Activated naive CD8-positive, alpha-beta T cell (primary cell): Measurements from ENCODE around the gene TEPSIN.

Experiments used
- H3K27ac Mint-ChIP-seq: one replicate; pipeline ENCODE4 v1.8.0; 2021; ENCODE audit warnings: mixed read lengths
- H3K27me3 Mint-ChIP-seq: one replicate; pipeline ENCODE4 v1.8.0; 2021; ENCODE audit warnings: mixed read lengths
- H3K36me3 Mint-ChIP-seq: one replicate; pipeline ENCODE4 v1.8.0; 2021; ENCODE audit warnings: mixed read lengths
- H3K4me1 Mint-ChIP-seq: one replicate; pipeline ENCODE4 v1.8.0; 2021; ENCODE audit warnings: low read depth, mixed read lengths
- H3K4me3 Mint-ChIP-seq: one replicate; pipeline ENCODE4 v1.8.0; 2021; ENCODE audit warnings: mild to moderate bottlenecking, mixed read lengths
- H3K9me3 Mint-ChIP-seq: one replicate; pipeline ENCODE4 v1.8.0; 2021; ENCODE audit warnings: low read depth, mixed read lengths

TEPSIN gene

GRCh38 chr17:81237591-81238489 is 1.0 kb downstream of the TEPSIN start:
- peaks cover 33% of the 10 kb centered on the region for H3K4me1 Mint-ChIP-seq
- H3K27ac Mint-ChIP-seq: peak overlapping the region; percentile 34
- no peaks in the 10 kb centered on the region for H3K9me3 Mint-ChIP-seq
- H3K4me3 Mint-ChIP-seq: peak overlapping the region; percentile 85
- peaks cover 4% of the 10 kb centered on the region for H3K36me3 Mint-ChIP-seq
- no peaks in the 10 kb centered on the region for H3K27me3 Mint-ChIP-seq

- no peaks in the 10 kb centered on the region for H3K27me3 Mint-ChIP-seq
- no peak overlapping the region for H3K4me3 Mint-ChIP-seq
- H3K4me1 Mint-ChIP-seq: peaks cover 30% of the 10 kb centered on the region
- no peaks in the 10 kb centered on the region for H3K9me3 Mint-ChIP-seq
- H3K27ac Mint-ChIP-seq: no peak overlapping the region
- H3K36me3 Mint-ChIP-seq: peaks cover 4% of the 10 kb centered on the region
Observed at GRCh38 chr17:81236784-81237183, 2.1 kb downstream of the TEPSIN start.

- H3K27me3 Mint-ChIP-seq: no peaks in the 10 kb centered on the region
- H3K27ac Mint-ChIP-seq: no peak overlapping the region
- no peak overlapping the region for H3K4me3 Mint-ChIP-seq
- H3K9me3 Mint-ChIP-seq: no peaks in the 10 kb centered on the region
- peaks cover 4% of the 10 kb centered on the region for H3K36me3 Mint-ChIP-seq
- peaks cover 27% of the 10 kb centered on the region for H3K4me1 Mint-ChIP-seq
Observed at GRCh38 chr17:81235822-81236740, 2.8 kb downstream of the TEPSIN start.

GRCh38 chr17:81234940-81235821 is 3.7 kb downstream of the TEPSIN start:
- peaks cover 24% of the 10 kb centered on the region for H3K4me1 Mint-ChIP-seq
- peak overlapping the region; percentile 38 for H3K4me3 Mint-ChIP-seq
- no peaks in the 10 kb centered on the region for H3K9me3 Mint-ChIP-seq
- peaks cover 4% of the 10 kb centered on the region for H3K36me3 Mint-ChIP-seq
- H3K27me3 Mint-ChIP-seq: no peaks in the 10 kb centered on the region
- no peak overlapping the region for H3K27ac Mint-ChIP-seq

- Mint-ChIP-seq H3K36me3 (peaks cover 8% of the 10 kb centered on the region), H3K27me3 (no peaks in the 10 kb centered on the region), H3K4me3 (no peak overlapping the region), H3K9me3 (no peaks in the 10 kb centered on the region), H3K4me1 (peaks cover 21% of the 10 kb centered on the region), H3K27ac (no peak overlapping the region)
Observed at GRCh38 chr17:81234506-81234855, 4.4 kb downstream of the TEPSIN start.

- Mint-ChIP-seq H3K4me3 (no peak overlapping the region), H3K27me3 (no peaks in the 10 kb centered on the region), H3K4me1 (peaks cover 19% of the 10 kb centered on the region), H3K36me3 (peaks cover 8% of the 10 kb centered on the region), H3K27ac (no peak overlapping the region), H3K9me3 (no peaks in the 10 kb centered on the region)
Observed at GRCh38 chr17:81233811-81234505, 4.9 kb downstream of the TEPSIN start.

- peaks cover 8% of the 10 kb centered on the region for H3K36me3 Mint-ChIP-seq
Observed at GRCh38 chr17:81233316-81233715, 5.5 kb downstream of the TEPSIN start.

GRCh38 chr17:81232616-81233241 is 6.1 kb downstream of the TEPSIN start:
- no peak overlapping the region for H3K27ac Mint-ChIP-seq
- peaks cover 18% of the 10 kb centered on the region for H3K4me1 Mint-ChIP-seq
- H3K27me3 Mint-ChIP-seq: no peaks in the 10 kb centered on the region
- peaks cover 8% of the 10 kb centered on the region for H3K36me3 Mint-ChIP-seq
- H3K9me3 Mint-ChIP-seq: no peaks in the 10 kb centered on the region
- no peak overlapping the region for H3K4me3 Mint-ChIP-seq

More at GRCh38 chr17:81233316-81233715, 5.5 kb downstream of the TEPSIN start:
- H3K27me3 Mint-ChIP-seq: no peaks in the 10 kb centered on the region
- no peak overlapping the region for H3K4me3 Mint-ChIP-seq
- no peaks in the 10 kb centered on the region for H3K9me3 Mint-ChIP-seq
- H3K27ac Mint-ChIP-seq: no peak overlapping the region
- H3K4me1 Mint-ChIP-seq: peaks cover 19% of the 10 kb centered on the region

GRCh38 chr17:81231766-81232581 is 6.9 kb downstream of the TEPSIN start:
- no peaks in the 10 kb centered on the region for H3K27me3 Mint-ChIP-seq
- no peak overlapping the region for H3K27ac Mint-ChIP-seq
- H3K36me3 Mint-ChIP-seq: peaks cover 8% of the 10 kb centered on the region

GRCh38 chr17:81231121-81231645 is 7.7 kb downstream of the TEPSIN start:
- peaks cover 11% of the 10 kb centered on the region for H3K4me1 Mint-ChIP-seq
- peaks cover 8% of the 10 kb centered on the region for H3K36me3 Mint-ChIP-seq
- H3K9me3 Mint-ChIP-seq: no peaks in the 10 kb centered on the region
- H3K4me3 Mint-ChIP-seq: no peak overlapping the region
- no peaks in the 10 kb centered on the region for H3K27me3 Mint-ChIP-seq
- H3K27ac Mint-ChIP-seq: no peak overlapping the region

More at GRCh38 chr17:81231766-81232581, 6.9 kb downstream of the TEPSIN start:
- Mint-ChIP-seq H3K4me3 (no peak overlapping the region), H3K4me1 (peaks cover 12% of the 10 kb centered on the region), H3K9me3 (no peaks in the 10 kb centered on the region)

- no peak overlapping the region for H3K27ac Mint-ChIP-seq
Observed at GRCh38 chr17:81230043-81230820, 8.6 kb downstream of the TEPSIN start.

GRCh38 chr17:81229666-81229920 is 9.3 kb downstream of the TEPSIN start:
- Mint-ChIP-seq H3K4me3 (no peak overlapping the region), H3K4me1 (peaks cover 5% of the 10 kb centered on the region), H3K27ac (no peak overlapping the region), H3K36me3 (peaks cover 8% of the 10 kb centered on the region), H3K9me3 (no peaks in the 10 kb centered on the region), H3K27me3 (no peaks in the 10 kb centered on the region)

More at GRCh38 chr17:81230043-81230820, 8.6 kb downstream of the TEPSIN start:
- Mint-ChIP-seq H3K27me3 (no peaks in the 10 kb centered on the region), H3K9me3 (no peaks in the 10 kb centered on the region), H3K36me3 (peaks cover 8% of the 10 kb centered on the region), H3K4me3 (no peak overlapping the region), H3K4me1 (peaks cover 9% of the 10 kb centered on the region)
